Umbilical cord (tissue), 2 donors: Measurements from ENCODE around the gene ADTRP. TPM values are rescaled to one million over a fixed set of nuclear protein-coding genes. Genes with fewer than 3 reads are reported as not detected.

ENCODE experiments used
- DNase-seq: peaks from one replicate; pipeline ENCODE4 v3.0.0-alpha.2; 2015; ENCODE audit warnings: low spot score
- total RNA-seq: library from RNA; depleted of rRNA; stranded (reverse); fragments of >200 nt; gene quantifications from one replicate; pipeline ENCODE4 v1.2.3, GENCODE V29; 2014; ENCODE audit warnings: low replicate concordance; ENCODE audit not compliant: insufficient read depth

Gene ADTRP, protein sequence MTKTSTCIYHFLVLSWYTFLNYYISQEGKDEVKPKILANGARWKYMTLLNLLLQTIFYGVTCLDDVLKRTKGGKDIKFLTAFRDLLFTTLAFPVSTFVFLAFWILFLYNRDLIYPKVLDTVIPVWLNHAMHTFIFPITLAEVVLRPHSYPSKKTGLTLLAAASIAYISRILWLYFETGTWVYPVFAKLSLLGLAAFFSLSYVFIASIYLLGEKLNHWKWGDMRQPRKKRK
- 2.2 TPM for total RNA-seq

DNA sequence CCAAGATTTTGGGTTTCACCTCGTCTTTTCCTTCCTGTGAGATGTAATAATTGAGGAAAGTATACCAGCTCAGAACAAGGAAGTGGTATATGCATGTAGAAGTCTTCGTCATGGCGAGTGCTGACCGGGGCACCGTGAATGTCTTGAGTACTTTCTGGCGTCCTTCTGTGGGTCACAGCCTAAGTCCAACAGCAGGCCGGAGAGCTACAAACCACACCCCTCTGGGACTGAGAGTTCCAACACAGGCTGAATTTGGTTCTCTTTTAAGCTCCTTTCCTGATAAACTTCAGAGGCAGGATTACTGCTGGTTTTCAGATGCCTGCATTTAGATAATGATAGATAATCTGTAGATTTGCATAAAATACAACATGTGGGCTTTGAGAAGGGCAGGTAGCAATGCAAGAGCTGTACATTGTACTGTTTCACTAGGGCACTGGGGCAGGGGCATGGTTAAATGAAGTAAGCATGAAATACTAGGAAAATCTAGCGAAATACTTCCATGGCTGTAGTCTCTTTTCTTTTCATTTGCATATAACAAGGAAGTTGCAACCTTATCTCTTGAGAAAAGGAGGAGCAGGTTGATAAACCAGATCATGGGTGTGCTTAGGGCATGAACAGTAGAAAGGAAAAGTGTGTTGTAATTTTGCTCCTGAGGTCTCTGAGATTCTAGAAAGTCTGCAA lies at the start of gene ADTRP:
ADTRP (minus strand) TSS at position 156 of the 681 bp plus-strand sequence; CDS start at position 112, 44 bp downstream.
- DNase-seq = peak; percentile 94

DNA sequence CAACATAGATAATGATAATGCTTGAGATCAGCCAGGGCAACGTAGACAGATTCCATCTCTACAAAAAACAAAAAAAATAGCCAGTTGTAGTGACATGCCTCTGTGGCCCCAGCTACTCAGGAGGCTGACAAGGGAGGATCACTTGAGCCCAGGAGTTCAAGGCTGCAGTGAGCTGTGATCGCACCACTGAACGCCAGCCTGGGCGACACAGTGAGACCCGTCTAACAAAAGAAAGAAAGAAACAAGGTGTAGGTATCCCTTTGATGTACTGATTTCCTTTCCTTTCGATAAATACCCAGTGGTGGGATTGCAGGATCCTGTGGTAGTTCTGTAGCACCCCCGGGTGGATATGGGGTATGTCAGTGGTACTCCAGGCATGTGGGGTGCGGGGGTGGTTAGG lies 48.2 kb upstream of the ADTRP start:
- no peak for DNase-seq

DNA sequence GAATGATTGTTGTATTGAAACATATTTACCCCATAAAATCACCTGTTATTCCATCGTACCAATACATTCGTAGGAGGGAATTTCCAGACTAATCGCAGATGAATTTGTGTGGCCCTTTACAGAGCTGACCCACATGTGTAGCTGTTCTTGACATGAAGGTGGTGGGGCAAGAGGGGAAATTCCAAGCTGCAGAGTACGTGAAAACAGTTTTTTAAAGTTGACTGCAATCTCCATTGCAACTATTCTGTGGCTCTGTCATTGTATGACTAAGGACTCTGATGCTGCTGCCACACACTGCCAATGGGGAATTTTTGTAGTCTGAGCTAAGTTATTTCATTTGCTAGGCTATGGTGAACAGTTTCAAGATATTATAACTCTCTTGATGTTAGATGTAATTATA lies 46.4 kb upstream of the ADTRP start:
- DNase-seq = no peak

DNA sequence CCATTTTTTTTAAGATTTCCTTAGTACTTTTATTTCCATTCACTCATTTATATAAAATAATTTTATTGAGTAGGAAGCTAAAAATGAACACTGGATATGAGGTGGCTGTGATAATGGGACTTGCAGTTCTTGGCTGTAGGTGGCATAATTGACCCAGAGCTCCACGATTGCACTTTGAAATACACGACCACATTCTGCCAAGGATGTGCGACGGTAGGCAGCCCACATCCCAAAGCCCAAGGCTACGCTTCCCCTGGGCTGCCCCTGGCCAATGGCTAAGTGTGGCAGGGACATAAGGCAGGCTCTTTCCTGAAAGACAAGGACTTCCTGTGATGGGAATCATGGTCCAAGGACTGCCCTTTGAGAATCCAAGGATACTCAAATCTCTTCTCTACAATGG lies 43.7 kb upstream of the ADTRP start:
- DNase-seq = no peak

DNA sequence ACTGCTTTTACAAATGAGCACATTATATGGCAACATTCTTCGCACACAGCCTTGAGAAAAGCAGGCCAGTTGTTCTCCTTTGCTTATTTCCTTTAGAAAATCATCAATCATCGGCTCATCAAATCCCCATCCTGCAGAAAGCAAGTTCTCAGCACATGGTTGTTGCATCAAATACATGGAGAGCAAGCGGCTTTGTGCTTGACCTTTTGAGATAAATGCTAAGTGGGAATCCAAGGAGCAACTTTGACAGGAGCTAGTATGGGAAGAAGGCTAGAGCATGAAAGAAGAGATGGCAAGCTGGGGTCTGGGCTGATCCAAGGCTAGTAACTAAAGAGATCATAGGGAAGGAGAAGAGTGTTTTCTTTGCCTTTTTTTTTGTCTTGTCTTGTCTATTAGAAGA lies 43.2 kb upstream of the ADTRP start:
- DNase-seq = no peak

DNA sequence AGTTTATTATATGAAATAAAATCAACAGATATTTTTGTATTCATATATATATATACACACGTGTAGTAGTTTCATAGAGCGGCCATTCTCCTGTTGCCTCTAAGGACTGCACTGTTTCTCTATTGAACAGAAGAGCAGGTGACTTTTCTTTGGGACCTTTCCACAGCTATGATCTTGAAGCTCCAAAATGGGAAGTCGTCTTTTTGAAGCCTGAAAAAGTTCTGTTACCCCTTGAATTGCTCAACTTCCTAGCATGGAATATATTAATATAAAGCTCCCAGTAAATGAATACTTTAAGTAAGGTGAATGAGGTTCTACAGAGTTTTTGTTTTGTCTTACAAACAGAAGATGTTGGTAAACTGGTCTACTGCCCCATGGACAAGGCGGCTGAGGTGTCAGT lies 42.2 kb upstream of the ADTRP start:
- no peak for DNase-seq

DNA sequence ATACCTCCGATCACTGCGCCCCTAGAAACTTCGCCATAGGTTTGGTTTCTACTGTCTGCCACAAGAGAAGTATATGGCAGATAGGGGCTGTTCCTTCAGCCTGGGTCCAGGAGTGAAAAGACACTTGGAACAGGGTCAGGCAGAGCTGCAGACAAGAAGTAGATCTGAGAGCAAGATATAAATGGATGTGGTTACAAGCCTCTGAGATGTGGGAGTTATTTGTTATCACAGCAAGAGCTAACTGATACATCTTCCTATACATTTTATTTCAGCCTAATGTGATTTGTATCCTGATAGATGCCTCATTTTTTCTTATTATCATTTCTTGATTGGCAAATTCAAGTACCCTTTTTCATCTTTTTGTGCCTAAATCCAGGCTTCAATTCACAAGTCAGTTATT lies 40.9 kb upstream of the ADTRP start:
- DNase-seq = no peak

DNA sequence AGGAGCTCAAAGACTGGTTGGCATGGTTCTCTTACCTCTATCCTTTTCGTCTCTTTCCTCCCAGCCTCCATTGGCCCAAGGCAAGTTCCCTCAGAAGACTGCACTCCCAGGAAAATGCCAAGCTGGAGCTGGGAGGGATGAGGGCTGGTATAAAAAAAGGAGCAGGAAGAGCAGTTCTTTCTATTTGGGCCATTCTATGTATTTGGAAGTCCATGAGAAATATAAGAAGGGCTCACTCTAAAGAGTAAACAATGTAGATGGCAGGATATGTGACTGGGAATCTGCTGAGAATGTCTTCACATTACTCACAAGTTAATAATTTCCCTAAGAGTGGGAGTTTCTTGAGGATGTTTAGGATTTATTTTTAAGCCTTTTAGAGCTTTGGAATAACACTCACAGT lies 36.6 kb upstream of the ADTRP start:
- DNase-seq = no peak

DNA sequence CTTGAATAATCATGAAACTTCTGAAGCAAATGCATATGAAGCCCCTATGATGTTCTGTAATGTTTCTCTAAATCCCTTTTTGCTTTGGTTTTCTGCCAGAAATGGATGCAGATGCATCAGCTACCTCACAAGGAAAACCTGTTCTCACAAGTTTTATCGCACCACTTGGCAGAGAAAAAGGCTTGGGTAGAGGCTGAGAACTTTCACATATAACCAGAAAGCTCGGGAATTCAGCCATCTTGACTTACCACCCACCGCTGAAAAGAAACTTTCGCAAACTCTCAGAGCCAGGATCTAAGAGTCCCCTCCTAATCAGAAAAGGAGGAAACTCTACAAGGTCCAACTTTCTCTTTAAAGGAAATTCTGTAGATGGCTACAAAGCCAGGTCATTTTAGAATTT lies 36.2 kb upstream of the ADTRP start:
- DNase-seq = no peak

DNA sequence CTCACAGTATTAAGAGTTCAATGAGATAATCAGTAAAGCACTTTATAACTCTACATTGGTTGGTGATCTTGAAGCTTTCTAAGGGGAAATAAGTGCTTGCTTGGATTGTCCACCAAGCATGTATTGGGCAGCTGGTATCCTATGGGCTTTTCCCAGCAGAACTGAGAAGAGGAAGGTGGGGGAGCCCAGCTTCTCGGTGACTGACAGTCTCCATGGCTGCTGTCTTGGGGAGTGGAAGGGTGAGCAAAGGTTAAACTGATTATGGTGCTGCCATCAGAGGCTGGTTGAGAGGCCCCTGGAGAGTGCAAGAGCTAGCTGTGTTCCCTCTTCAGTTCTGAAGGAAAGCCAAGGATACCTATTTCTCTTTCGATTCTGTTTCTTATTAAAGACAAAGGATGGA lies 35.5 kb upstream of the ADTRP start:
- no peak for DNase-seq

DNA sequence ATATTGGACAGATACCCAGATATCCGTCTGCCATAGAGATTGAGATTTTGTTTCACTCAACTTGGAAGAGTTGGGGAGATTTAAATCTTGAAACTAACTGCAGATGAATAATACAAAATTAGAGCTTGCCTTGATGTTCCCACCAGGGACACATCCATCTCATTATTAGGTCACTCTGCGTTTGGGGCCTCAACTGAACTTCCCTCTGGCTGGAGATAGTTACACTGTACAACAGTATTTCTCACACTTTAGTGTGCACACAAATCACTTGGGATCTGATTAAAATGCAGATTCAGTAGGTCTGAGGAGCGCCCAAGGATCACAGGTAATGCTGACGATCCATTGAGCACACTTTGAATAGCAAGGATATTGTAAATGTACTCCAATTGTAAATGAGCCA lies 35.0 kb upstream of the ADTRP start:
- DNase-seq = no peak

DNA sequence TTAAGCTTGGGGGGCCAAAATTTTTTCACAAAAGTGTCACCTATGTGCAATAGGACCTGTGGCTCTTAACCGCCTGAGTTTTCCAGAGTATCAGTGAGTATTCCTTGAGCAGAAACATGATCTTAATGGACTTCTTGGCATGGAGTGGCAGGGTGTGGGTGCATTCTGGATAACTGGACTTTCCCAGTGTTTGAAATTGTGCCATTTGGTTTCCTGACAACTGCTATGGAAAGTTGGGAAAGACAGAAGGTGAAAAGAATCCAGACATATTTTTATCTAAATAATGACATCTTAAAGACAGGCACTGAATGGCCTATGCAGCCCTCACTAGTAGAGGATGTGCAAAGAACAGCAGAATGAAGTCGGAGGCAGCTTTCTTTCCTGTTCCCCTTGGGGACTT lies 34.3 kb upstream of the ADTRP start:
- DNase-seq = no peak

DNA sequence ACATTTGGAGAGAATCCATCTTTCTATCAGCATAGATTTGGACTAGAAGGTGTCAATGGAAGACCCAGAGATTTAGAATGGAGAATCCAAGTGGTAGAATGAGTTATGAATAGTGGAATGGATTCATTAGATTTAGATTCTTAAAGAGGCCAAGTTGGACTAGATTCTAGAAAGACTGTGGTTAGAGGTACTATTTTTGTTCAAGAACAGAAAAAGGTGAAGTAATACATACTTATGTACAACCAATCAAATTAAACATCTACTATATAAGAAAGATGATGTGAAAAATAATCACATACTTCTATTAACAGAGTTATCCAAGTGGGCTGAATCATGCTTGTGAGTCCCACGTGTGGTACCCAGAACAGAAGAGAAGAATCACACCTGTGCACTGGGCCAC lies 33.8 kb upstream of the ADTRP start:
- DNase-seq = no peak

DNA sequence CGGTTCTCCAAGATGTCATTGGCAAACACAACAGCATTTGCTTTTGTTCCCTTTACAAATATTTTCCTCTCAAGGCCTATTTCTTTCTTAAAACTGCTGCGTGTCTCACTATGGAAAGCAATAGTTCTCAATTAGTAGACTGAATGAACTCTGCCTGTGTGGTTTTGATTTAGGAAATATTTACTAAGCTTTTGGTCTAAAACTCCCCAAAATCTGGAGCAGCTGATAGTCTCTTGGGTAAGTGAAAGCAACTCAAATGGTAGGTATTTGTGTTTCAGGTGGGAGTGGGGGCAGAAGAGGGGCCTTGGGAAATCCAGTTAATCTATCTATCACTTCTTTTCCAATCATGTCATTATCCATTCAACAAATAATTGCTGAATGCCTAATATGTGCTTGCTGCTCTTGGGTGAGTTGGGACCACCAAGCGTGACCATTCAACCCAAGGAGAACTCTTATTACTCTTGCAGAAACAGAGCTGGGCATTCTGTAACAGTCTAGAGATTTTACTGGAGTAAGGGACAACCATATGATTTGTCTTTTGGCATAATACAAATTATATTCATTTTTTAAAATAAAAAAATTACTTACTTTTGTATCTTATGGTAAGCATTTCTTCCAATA lies 33.2 kb upstream of the ADTRP start:
- no peak for DNase-seq

DNA sequence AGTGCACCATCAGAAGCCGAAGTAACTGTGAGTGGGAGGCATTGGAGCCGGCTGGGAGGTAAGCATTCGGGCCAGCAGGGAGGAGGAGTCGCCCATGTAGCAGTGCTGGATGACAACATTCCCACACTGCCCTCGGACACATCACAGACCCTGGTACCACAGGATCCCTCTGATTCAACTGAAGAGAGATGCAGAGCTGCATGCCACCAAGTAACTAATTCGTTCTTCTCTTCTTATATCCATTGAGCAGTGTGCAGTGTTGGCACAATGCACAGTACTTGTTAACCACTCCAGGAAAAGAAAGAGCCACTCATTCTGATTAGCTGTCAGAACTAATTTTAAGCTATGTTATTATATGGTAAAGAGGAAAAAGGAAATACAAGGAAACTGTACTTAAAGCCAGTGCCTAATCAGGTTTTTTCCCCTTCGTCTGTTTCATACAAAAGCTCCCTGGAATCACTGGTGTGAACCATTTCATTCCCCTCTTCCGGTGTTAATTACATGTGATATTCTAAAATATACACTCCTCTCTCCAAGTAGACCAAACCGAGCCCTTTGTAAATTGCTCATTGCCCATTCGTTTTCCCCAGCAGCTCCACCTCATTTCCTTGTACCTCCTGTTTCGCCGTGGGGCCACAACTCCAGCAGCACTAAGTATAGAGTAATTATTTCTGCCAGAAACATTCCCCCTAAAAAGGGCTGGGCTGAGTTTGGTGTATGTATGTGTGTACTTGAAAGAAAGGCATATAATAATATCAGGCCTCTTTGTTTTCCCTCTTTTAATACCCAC lies 32.4 kb upstream of the ADTRP start:
- no peak for DNase-seq

DNA sequence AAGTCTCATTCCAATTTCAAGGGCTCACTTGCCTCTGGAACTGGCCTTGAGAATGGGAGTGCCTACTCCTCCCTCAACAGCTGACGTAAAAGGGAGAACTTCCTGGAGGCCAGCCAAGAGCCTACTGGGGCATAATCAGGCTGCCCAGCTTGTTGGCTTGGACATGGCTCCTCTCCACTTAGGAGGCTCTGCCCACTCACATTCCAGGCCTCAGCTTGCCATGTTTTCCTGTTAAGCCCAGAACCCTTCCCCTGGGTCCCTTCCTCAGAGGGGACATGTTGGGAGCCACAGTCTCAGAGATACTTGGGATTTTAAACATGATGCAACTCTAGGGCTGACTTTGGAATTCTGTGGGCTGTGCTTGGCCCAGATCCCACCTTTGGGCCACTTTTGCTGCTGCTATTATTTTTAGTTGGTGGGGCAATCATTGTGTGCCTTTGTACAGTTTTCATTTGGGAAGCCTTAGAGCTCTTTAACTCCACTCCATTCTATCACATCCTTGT lies 31.5 kb upstream of the ADTRP start:
- DNase-seq = peak; percentile 74

DNA sequence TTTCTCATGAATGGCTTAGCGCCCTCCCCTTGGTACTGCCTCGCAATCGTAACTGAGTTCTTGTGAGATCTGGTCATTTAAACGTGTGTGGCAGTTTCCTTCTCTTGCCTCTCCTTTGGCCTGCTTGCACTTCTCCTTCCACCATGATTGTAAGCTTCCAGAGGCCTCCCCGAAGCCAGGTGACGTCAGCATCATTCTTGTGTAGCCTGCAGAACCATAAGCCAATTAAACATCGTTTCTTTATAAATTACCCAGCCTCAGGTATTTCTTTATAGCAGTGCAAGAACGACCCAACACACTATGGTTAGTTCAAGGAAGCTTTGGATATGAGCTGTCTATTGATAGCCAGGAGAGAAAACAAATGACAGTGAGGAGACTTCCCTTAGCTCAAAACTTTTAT lies 29.5 kb upstream of the ADTRP start:
- no peak for DNase-seq

DNA sequence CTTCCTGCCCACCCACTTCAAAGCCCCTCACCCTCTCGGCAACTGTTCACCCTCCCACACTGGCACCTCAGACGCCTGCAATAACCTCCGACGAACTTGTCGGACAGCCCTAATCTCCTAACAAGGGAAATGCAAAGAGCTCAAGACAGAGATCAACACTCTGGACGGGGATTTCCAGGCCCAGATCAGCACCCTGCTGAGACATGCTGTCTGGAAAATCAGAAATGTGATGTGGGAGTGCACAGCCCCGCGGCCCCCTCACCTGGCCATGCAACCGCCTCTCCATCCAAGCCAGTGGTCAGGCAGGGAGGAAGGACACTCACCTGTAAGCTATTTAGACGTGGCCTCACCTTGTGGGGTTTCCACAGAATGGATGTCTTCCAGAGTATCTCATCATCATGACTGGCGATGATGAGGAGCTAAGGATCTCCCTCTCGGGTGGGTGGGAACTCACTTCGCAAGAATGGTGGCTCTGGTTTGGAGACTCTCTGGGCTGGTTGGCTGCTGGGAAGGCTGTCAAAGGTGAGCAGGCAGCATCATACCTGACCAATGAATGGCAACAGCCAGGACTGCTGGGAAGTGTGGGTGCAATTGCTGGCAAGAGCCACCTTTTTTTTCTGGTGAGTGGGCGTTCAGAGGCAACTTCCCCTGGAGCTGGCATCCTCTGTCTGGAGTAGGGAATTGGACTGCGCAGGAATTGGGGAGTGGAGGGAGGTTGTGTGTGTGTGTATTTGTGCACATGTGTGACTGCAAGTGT lies 28.1 kb upstream of the ADTRP start:
- no peak for DNase-seq

DNA sequence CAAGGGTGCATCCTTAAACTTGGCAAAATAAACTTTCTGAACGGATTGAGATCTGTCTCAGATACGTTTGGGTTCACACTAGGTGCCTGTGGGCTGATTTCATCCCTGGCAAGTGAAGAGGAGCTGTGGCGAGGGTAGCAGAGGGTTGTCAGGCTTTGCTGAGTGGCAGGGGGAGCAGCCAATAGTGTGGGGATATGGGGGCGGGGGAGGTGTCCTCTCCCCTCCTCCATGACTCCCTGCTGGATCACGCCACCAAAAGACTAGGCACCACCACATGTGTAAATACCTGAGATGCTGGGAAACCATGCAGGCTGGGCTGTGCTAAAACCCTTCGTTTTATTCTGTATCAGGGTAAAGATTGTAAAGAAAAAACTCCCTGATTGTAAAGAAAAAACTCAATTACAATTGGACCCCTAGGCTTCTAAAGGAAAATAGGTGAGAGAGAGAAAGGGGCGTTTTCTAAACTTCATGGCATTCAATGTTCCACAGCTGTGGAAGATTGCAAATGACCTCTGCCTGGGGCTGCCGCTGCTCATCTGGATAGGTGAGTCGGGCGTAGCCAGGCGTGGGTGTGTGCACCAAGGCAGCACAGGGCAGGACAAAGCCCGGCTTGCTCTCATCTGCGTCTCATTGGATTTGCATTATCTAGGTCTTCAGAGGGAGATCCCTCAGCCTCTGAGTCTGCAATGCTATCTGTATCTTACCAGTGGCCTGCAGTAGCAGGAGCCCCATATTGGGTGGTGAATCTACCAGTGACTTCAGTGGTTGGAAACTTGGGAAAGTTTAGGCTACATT lies 26.9 kb upstream of the ADTRP start:
- no peak for DNase-seq

DNA sequence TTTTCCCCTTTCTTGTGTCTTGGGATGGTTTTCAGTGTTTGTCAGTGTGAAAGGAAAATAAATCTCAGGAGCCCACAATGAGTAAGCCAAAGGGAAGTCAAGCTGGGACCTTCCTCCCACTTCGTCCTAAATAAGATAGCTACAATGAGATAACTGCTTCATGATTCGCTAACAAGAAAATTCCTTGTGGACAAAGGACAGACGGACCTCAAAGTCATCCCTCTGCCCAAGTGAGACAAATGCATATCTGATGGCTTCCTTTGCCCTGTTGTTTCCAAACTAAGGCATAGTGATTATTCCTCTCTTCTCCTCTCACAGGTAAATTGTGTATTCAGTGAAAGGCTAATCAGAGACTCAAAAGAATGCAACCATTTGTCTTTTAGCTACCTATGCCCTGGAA lies 26.1 kb upstream of the ADTRP start:
- DNase-seq = no peak

DNA sequence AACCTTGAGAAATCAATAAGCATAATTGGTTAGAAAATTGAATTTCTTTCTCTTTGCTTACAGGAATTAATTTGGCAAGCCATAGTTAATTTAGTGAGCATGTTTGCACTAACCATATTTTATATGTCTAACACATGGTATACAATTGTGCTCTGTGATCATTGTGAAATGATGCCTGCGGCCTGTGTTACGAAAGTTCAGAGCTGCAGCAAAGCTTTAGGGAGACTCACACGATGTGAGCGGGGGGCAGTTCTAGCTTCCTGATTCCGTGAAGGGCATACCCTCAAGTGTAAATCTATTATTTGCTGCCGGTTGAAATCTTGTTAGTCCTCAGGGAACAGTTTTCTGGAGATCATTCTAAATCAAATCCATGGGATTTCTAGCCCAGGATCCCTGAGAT lies 25.5 kb upstream of the ADTRP start:
- DNase-seq = no peak
